ENCODE data around the gene ANKRD33. TPM values are rescaled to one million over a fixed set of nuclear protein-coding genes. Genes with fewer than 3 reads are reported as not detected.
A peak's percentile ranks its signal among the peaks of the same experiment; 100 is the strongest.

ANKRD33 gene
- total and polyA plus RNA-seq, 2 of the 13 experiments (the other 11 are each of a cell fraction or from before 2014, with no cell fraction given) = 0.04 TPM; not detected in 1

- H3K4me2 ChIP-seq (ENCODE audit: low read depth, low read length) = 0 out of 2 replicates have a peak overlapping the region, but pooled peaks have one; percentile 14
- intact Hi-C loops (cut with micrococcal nuclease; ENCODE audit: unreplicated experiment) (loop anchor here (1.0 kb wide), 1 partner anchor 54 kb away; no protein-coding TSS in a partner anchor), in situ Hi-C loops (cut with HindIII; ENCODE audit: extremely low pct_ligation_motif_present, low pct_unique_long_range_greater_than_20kb) (no loop called here)
- no peak overlapping the region for H2AFZ ChIP-seq (ENCODE audit: low read length)
- peaks cover 35% of the 10 kb centered on the region for H3K4me1 ChIP-seq (ENCODE audit: insufficient read depth, low read length)
- H3K36me3 ChIP-seq (replicated peaks in 1 of 2; ENCODE audit: control insufficient read depth in 1 of 2, insufficient read depth in 2 of 2, low read length in 2 of 2) = no peaks in the 10 kb centered on the region
- CTCF ChIA-PET (ENCODE audit: low intra/inter-chr PET ratio, low total read pairs) = interaction anchor here (2.3 kb wide), 1 partner anchor 54 kb away, joined by 36 read pairs; no protein-coding TSS in a partner anchor
- H3K9ac ChIP-seq (ENCODE audit: insufficient read depth, low read depth, low read length) = no peak overlapping the region
- FAIRE-seq (no peak), ATAC-seq (peak; percentile 35), DNase-seq (ENCODE audit: low spot score) (no peak)
- H3K9me3 ChIP-seq (ENCODE audit: low read length) = no peaks in the 10 kb centered on the region
- H4K20me1 ChIP-seq (ENCODE audit: insufficient read depth, low read length) = no peaks in the 10 kb centered on the region
- TF ChIP-seq MYC (CRISPR knock-in tag; IDR thresholded peaks at IDR 0.05; ENCODE audit: borderline replicate concordance) = no peak
- no peak for TF ChIP-seq SALL2 (CRISPR knock-in tag; IDR thresholded peaks at IDR 0.05)
- no peak for TF ChIP-seq YEATS2 (CRISPR knock-in tag; IDR thresholded peaks at IDR 0.05; ENCODE audit: borderline replicate concordance)
- TF ChIP-seq ZNF530 (CRISPR knock-in tag; IDR thresholded peaks at IDR 0.05; ENCODE audit: low read depth) = no peak
- TF ChIP-seq JARID2 (CRISPR knock-in tag; IDR thresholded peaks at IDR 0.05; ENCODE audit: insufficient replicate concordance) = no peak
- TF ChIP-seq RNF2 (conservative IDR thresholded peaks at IDR 0.05; ENCODE audit: low read depth) = no peak
- TF ChIP-seq MTF2 (CRISPR knock-in tag; IDR thresholded peaks at IDR 0.05; ENCODE audit: borderline replicate concordance) = no peak
- no TSS peak for BruUV-seq (replicated peaks)
- no peak overlapping the region for H3K27ac ChIP-seq (ENCODE audit: extremely low read length, insufficient read depth, low read length)
- H3K4me3 ChIP-seq (replicated peaks in 1 of 3; ENCODE audit: insufficient read depth in 1 of 3, low read depth in 2 of 3, low read length in 3 of 3) = no peak overlapping the region
- H3K79me2 ChIP-seq (ENCODE audit: insufficient read depth, low read length) = no peaks in the 10 kb centered on the region
- WGBS (ENCODE audit: low lambda C conversion rate) = 23% methylated on average over 5 of the region's 8 CpGs
- POLR2A ChIA-PET = no interaction called here
- H3K27me3 ChIP-seq (ENCODE audit: control insufficient read depth in 1 of 2, insufficient read depth in 2 of 2, low read length in 2 of 2) = peaks cover 0 to 14% of the 10 kb centered on the region in 2 experiments; a peak in 3 of 5 replicates
Measured at GRCh38 chr12:51926064-51926632, 38.2 kb downstream of the ANKRD33 start.

- CTCF ChIA-PET (ENCODE audit: low intra/inter-chr PET ratio, low total read pairs) = interaction anchor here (2.3 kb wide), 1 partner anchor 54 kb away, joined by 36 read pairs; no protein-coding TSS in a partner anchor
- in situ Hi-C loops (cut with HindIII; ENCODE audit: extremely low pct_ligation_motif_present, low pct_unique_long_range_greater_than_20kb) (no loop called here), intact Hi-C loops (cut with micrococcal nuclease; ENCODE audit: unreplicated experiment) (loop anchor here (1.0 kb wide), 1 partner anchor 54 kb away; no protein-coding TSS in a partner anchor)
- H3K9ac ChIP-seq (ENCODE audit: insufficient read depth, low read depth, low read length) = no peak overlapping the region
- no peaks in the 10 kb centered on the region for H3K79me2 ChIP-seq (ENCODE audit: insufficient read depth, low read length)
- 0% methylated on average over 2 of the region's 2 CpGs for WGBS (ENCODE audit: low lambda C conversion rate)
- H3K9me3 ChIP-seq (ENCODE audit: low read length) = no peaks in the 10 kb centered on the region
- no peaks in the 10 kb centered on the region for H3K36me3 ChIP-seq (replicated peaks in 1 of 2; ENCODE audit: control insufficient read depth in 1 of 2, insufficient read depth in 2 of 2, low read length in 2 of 2)
- BruUV-seq (replicated peaks) = no TSS peak
- TF ChIP-seq SMC3 (IDR thresholded peaks at IDR 0.05; ENCODE audit: low read length) (peak; percentile 59), ZNF781 (CRISPR knock-in tag; IDR thresholded peaks at IDR 0.05; ENCODE audit: borderline replicate concordance, not compliant biosample characterization) (no peak), STAG1 (CRISPR knock-in tag; IDR thresholded peaks at IDR 0.05) (peak; percentile 79), XRCC5 (optimal IDR thresholded peaks at IDR 0.05; ENCODE audit: low read length) (peak; percentile 52), RAD21 (CRISPR knock-in tag; IDR thresholded peaks at IDR 0.05) (peak; percentile 15; the same call in 1 of the 2 replicates), CTCF (CRISPR knock-in tag; IDR thresholded peaks at IDR 0.05) (peak; percentile 67), ZNF629 (CRISPR knock-in tag; conservative IDR thresholded peaks at IDR 0.05) (no peak)
- H4K20me1 ChIP-seq (ENCODE audit: insufficient read depth, low read length) = no peaks in the 10 kb centered on the region
- H3K4me3 ChIP-seq (replicated peaks in 1 of 3; ENCODE audit: insufficient read depth in 1 of 3, low read depth in 2 of 3, low read length in 3 of 3) = no peak overlapping the region
- H3K4me1 ChIP-seq (ENCODE audit: insufficient read depth, low read length) = peaks cover 29% of the 10 kb centered on the region
- no peak overlapping the region for H2AFZ ChIP-seq (ENCODE audit: low read length)
- peak; percentile 64 for ATAC-seq
- H3K27me3 ChIP-seq (ENCODE audit: control insufficient read depth in 1 of 2, insufficient read depth in 2 of 2, low read length in 2 of 2) = peaks cover 0 to 17% of the 10 kb centered on the region in 2 experiments; a peak in 3 of 5 replicates
- no peak overlapping the region for H3K27ac ChIP-seq (ENCODE audit: extremely low read length, insufficient read depth, low read length)
- DNase-seq (ENCODE audit: low spot score) = peak; percentile 23
- H3K4me2 ChIP-seq (ENCODE audit: low read depth, low read length) = no peak overlapping the region
- POLR2A ChIA-PET = no interaction called here
- peak; percentile 79 for FAIRE-seq
Measured at GRCh38 chr12:51926718-51927117, 38.8 kb downstream of the ANKRD33 start.
